Peyer's patch (tissue), 4 donors: ENCODE measurements around the gene MCHR2.

Experiments
- CTCF ChIP-seq, 6 experiments: fragments of 450-650 bp in 4 of 6; fragments of 200-600 bp in 2 of 6; sonication (generic) in 1 of 6; IDR thresholded peaks; one replicate each; pipeline ENCODE4 v1.5.1; 2017 to 2019; ENCODE audit warnings: antibody characterized with exemption in 6 of 6, mild to moderate bottlenecking in 3 of 6, moderate library complexity in 1 of 6
- POLR2A ChIP-seq, 2 donors: fragments of 450-650 bp; IDR thresholded peaks; one replicate each; pipeline ENCODE4 v1.5.1; 2017; ENCODE audit warnings: antibody characterized with exemption in 2 of 2, mild to moderate bottlenecking in 2 of 2, moderate library complexity in 2 of 2

- TF ChIP-seq CTCF (IDR thresholded peaks at IDR 0.05) (no peak), POLR2A (IDR thresholded peaks at IDR 0.05) (no peak)
Observed at GRCh38 chr6:100022847-100023246, 28.8 kb upstream of the MCHR2 start.
